Tibial nerve (tissue), 3 donors: ENCODE results near the gene SHFL.

Source experiments
- EP300 ChIP-seq, 2 donors: sonication (generic); formaldehyde crosslinking; IDR thresholded peaks; one replicate each; pipeline ENCODE4 v1.6.1; 2017; ENCODE audit warnings: antibody characterized with exemption in 2 of 2, mild to moderate bottlenecking in 1 of 2
- POLR2A ChIP-seq, 2 donors: fragments of 450-650 bp; IDR thresholded peaks; one replicate each; pipeline ENCODE4 v1.6.1; 2017; ENCODE audit warnings: antibody characterized with exemption in 2 of 2, mild to moderate bottlenecking in 2 of 2, moderate library complexity in 2 of 2

DNA sequence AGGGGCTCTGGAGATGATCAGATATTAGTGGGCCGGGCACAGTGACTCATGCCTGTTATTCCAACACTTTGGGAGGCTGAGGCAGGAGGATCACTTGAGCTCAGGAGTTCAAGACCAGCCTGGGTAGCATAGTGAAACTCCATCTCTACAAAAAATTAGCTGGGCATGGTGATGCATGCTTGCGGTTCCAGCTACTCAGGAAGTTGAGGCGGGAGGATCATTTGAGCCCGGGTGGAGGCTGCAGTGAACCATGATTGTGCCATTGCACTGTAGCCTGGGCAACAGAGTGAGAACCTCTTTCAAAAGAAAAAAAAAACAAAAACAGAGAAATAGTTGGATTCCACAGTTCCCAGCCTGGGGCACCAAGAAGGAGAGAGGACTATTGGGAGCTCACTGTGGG, 17.9 kb upstream of the SHFL start:
- TF ChIP-seq EP300 (IDR thresholded peaks at IDR 0.05) (no peak), POLR2A (IDR thresholded peaks at IDR 0.05) (no peak)
